ENCODE data around the gene TGM5. TPM values are rescaled to one million over a fixed set of nuclear protein-coding genes. Genes with fewer than 3 reads are reported as not detected.

TGM5 gene
- total RNA-seq, 1 donor from 2014 or later, result not detected

GRCh38 chr15:43256341-43256740 lies 10.4 kb downstream of the TGM5 start:
- no peaks in the 10 kb centered on the region for H3K27me3 ChIP-seq (ENCODE audit: low read depth)
- no peaks in the 10 kb centered on the region for H3K36me3 ChIP-seq
- intact Hi-C loops (cut with micrococcal nuclease), result no loop called here
- H3K27ac ChIP-seq (replicated peaks), result no peak overlapping the region
- no peaks in the 10 kb centered on the region for H3K9me3 ChIP-seq (replicated peaks)
- no peak for DNase-seq
- no peaks in the 10 kb centered on the region for H3K4me1 ChIP-seq
- TF ChIP-seq CTCF (IDR thresholded peaks at IDR 0.05; ENCODE audit: borderline replicate concordance), result no peak
- H3K4me3 ChIP-seq, result no peak overlapping the region

DNA sequence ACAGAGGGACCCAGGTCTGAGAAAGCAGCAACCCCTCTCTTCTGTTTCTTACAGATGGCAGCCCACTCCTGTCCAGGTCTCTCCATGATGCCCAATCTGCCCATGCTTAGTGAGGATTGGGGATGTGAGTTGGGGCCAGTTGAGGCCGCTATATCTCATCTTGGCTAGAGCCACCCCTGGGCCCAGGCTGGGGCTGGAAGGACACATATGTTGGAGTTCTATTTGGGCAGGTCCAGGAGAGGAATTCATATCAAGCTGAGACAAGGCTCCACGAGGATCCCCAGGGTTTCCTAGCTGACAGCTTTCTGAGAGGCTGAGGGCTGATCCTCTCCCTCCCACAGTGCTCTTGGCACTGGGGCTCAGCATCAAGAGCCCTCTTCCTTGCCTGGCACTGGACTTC lies 11.4 kb downstream of the TGM5 start:
- no peak for DNase-seq
- Histone ChIP-seq H3K9me3 (replicated peaks) (no peaks in the 10 kb centered on the region), H3K36me3 (no peaks in the 10 kb centered on the region), H3K4me3 (no peak overlapping the region), H3K27ac (replicated peaks) (no peak overlapping the region), H3K4me1 (no peaks in the 10 kb centered on the region), H3K27me3 (ENCODE audit: low read depth) (no peaks in the 10 kb centered on the region)
- intact Hi-C loops (cut with micrococcal nuclease), result no loop called here
- no peak for TF ChIP-seq CTCF (IDR thresholded peaks at IDR 0.05; ENCODE audit: borderline replicate concordance)

DNA sequence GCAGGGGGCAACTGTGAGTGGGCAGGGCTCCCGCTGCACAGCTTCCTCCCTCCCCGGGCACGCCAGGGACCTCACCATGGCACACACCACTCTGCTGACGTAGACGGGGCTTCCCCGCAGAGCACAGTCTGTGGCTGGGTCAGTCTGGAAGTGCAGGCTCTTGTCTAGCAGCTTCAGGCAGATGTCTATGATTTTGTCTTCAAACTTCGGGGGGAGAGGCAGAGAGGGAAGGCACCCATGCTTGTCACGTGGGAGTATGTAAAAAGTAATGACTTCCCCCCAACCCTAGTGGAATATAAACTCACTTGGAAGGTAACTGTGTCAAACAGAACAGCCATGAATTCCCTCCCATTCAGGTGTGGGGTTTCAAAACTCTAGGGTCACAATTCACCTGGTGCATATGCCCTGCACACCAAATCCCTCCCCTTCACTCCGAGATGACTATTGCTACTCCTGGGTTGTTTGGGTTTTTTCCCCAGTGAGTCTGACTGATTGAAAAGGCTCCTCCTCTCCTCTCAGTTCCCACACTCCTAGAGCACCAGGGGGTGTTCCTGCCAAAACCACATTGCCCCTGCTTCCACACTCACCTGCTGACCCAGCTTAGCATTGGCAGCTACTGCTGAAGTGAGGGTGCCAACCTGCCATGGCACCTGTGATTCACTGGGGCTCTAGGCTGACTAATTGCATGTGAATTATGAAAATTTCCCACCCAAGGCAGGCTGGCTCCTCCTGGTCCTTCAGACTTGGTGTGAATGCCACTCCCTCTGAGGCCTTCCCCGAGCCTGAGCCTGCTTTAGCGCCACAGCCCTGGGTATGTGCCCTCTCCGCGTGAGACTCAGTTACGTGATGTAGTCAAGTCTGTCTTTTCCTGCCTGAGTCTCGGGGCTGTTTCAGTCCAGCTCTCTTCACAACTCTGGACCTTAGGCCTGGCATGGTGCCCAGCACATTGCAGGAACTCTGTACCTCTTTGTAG lies 13.0 kb downstream of the TGM5 start:
- no peaks in the 10 kb centered on the region for H3K4me1 ChIP-seq
- no peaks in the 10 kb centered on the region for H3K9me3 ChIP-seq (replicated peaks)
- TF ChIP-seq CTCF (IDR thresholded peaks at IDR 0.05; ENCODE audit: borderline replicate concordance), result no peak
- H3K27me3 ChIP-seq (ENCODE audit: low read depth), result no peaks in the 10 kb centered on the region
- H3K27ac ChIP-seq (replicated peaks), result no peak overlapping the region
- intact Hi-C loops (cut with micrococcal nuclease), result no loop called here
- no peak for DNase-seq
- no peaks in the 10 kb centered on the region for H3K36me3 ChIP-seq
- no peak overlapping the region for H3K4me3 ChIP-seq

GRCh38 chr15:43251871-43252250 lies 14.9 kb downstream of the TGM5 start:
- H3K27me3 ChIP-seq (ENCODE audit: low read depth), result no peaks in the 10 kb centered on the region
- no peak for DNase-seq
- no peak overlapping the region for H3K4me3 ChIP-seq
- H3K27ac ChIP-seq (replicated peaks), result no peak overlapping the region
- H3K36me3 ChIP-seq, result no peaks in the 10 kb centered on the region
- H3K9me3 ChIP-seq (replicated peaks), result no peaks in the 10 kb centered on the region
- no peak for TF ChIP-seq CTCF (IDR thresholded peaks at IDR 0.05; ENCODE audit: borderline replicate concordance)
- no peaks in the 10 kb centered on the region for H3K4me1 ChIP-seq
- intact Hi-C loops (cut with micrococcal nuclease), result no loop called here

GRCh38 chr15:43251185-43251870 lies 15.4 kb downstream of the TGM5 start:
- no peak for DNase-seq
- intact Hi-C loops (cut with micrococcal nuclease), result no loop called here

More at GRCh38 chr15:43251185-43251870, 15.4 kb downstream of the TGM5 start:
- TF ChIP-seq CTCF (IDR thresholded peaks at IDR 0.05; ENCODE audit: borderline replicate concordance), result no peak
- no peaks in the 10 kb centered on the region for H3K4me1 ChIP-seq
- no peak overlapping the region for H3K4me3 ChIP-seq
- no peaks in the 10 kb centered on the region for H3K9me3 ChIP-seq (replicated peaks)
- H3K36me3 ChIP-seq, result no peaks in the 10 kb centered on the region
- H3K27me3 ChIP-seq (ENCODE audit: low read depth), result no peaks in the 10 kb centered on the region
- no peak overlapping the region for H3K27ac ChIP-seq (replicated peaks)
